HL-60 (cell line): ENCODE measurements around the gene UBAC2.

Experiments used
- DNase-seq, 2 experiments: peaks; one replicate each; pipeline ENCODE4 v3.0.0-alpha.2; 2010 to 2020; ENCODE audit warnings: low read depth in 1 of 2, low spot score in 1 of 2
- H3K27ac ChIP-seq: fragments of 250-450 bp; sonication (Bioruptor Pico); replicated peaks from 2 replicates; pipeline ENCODE4 v1.5.1; 2020; ENCODE audit warnings: mild to moderate bottlenecking, moderate library complexity
- H3K27me3 ChIP-seq: fragments of 250-450 bp; sonication (Bioruptor Pico); 2 replicates; pipeline ENCODE4 v1.5.1; 2021; ENCODE audit warnings: mild to moderate bottlenecking, moderate library complexity; ENCODE audit not compliant: insufficient read depth, poor library complexity, severe bottlenecking
- H3K4me3 ChIP-seq: replicated peaks from 2 replicates; pipeline ENCODE4 v1.5.1; 2011; ENCODE audit warnings: mild to moderate bottlenecking, control low read depth, low read length; ENCODE audit not compliant: insufficient read depth
- CTCF ChIP-seq: IDR thresholded peaks from one replicate; pipeline ENCODE4 v1.5.1; 2011; ENCODE audit warnings: low read length, control low read depth, inconsistent platforms; ENCODE audit not compliant: insufficient read depth
- GABPA ChIP-seq: IDR thresholded peaks from 2 replicates; pipeline ENCODE4 v1.6.1; 2012; ENCODE audit warnings: low read depth
- POLR2AphosphoS5 ChIP-seq: IDR thresholded peaks from 2 replicates; pipeline ENCODE4 v1.6.1; 2012; ENCODE audit warnings: low read depth
- REST ChIP-seq: IDR thresholded peaks from 2 replicates; pipeline ENCODE4 v1.6.1; 2012; ENCODE audit warnings: low read depth; ENCODE audit not compliant: insufficient replicate concordance
- SPI1 ChIP-seq: IDR thresholded peaks from 2 replicates; pipeline ENCODE4 v1.6.1; 2012; ENCODE audit warnings: low read depth, mild to moderate bottlenecking, borderline replicate concordance

Gene UBAC2

GRCh38 chr13:99385940-99386339 lies 185.3 kb downstream of the UBAC2 start:
- Histone ChIP-seq H3K27me3 (no peaks in the 10 kb centered on the region), H3K27ac (no peak overlapping the region), H3K4me3 (no peak overlapping the region)
- TF ChIP-seq GABPA (no peak), CTCF (no peak), REST (no peak), SPI1 (no peak), POLR2AphosphoS5 (no peak)
- DNase-seq = no peak

GRCh38 chr13:99386495-99386894 lies 185.8 kb downstream of the UBAC2 start:
- no peak for TF ChIP-seq GABPA
- TF ChIP-seq CTCF = no peak
- TF ChIP-seq SPI1 = no peak
- TF ChIP-seq POLR2AphosphoS5 = no peak
- TF ChIP-seq REST = no peak
- no peak for DNase-seq
- Histone ChIP-seq H3K27me3 (no peaks in the 10 kb centered on the region), H3K4me3 (no peak overlapping the region), H3K27ac (no peak overlapping the region)

- Histone ChIP-seq H3K4me3 (no peak overlapping the region), H3K27me3 (no peaks in the 10 kb centered on the region), H3K27ac (no peak overlapping the region)
- peak; percentile 71 for TF ChIP-seq CTCF
- TF ChIP-seq REST = no peak
- no peak for TF ChIP-seq POLR2AphosphoS5
- peak; percentile 49 to 85 for DNase-seq
Measured at GRCh38 chr13:99386911-99387788, 186.5 kb downstream of the UBAC2 start.
